Bronchial smooth muscle cell (primary cell): ENCODE results near the gene TDRD9. TPM values are rescaled to one million over a fixed set of nuclear protein-coding genes. Genes with fewer than 3 reads are reported as not detected.

Source experiments
- total RNA-seq: library from RNA; depleted of rRNA; stranded (reverse); fragments of >200 nt; gene quantifications from 2 replicates; pipeline ENCODE4 v1.2.1, GENCODE V29; 2014

Gene TDRD9
- 0.47 and 1.6 TPM in 2 replicates for total RNA-seq

GRCh38 chr14:103928011-103928890 lies at the start of gene TDRD9:
TDRD9 (plus strand) TSS chr14:103928456; CDS start chr14:103928510, 54 bp downstream.

DNA sequence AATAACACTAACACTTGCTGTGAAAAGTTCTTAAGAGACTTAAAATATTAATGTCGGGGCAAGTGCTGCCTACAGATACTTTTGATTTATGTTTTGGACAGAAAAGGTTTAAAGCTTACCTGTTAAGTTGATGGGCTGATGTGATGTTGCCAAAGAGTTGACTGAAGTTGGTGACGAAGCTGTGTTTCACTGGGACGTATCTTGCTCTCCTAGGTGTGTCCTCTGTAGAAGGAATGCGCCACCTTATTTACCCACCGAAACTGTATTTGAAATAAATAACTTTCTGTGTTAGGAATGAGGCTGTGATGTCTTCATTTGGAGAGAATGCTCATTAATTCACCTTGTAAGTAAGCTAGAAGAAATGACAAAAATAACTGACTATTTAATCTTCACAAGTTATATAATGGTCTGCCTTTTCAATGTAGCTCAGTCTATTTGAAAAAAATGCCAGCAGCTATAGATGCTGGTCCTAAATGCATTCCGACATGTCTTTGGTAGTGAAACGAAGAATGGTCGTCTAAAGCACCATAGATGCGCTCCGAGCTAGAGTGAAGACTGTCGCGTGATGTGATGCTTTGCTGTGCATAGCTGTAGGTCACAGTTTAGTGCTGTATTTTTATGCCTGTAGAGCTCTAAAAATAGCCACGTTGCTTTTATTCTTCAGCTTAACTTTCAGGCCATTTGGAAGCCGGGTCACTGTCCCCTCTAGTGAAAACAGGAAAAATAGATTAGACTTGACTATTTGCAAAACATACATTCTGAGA lies 13.9 kb downstream of the TDRD9 start, which contains the start of gene RD3L:
Gene RD3L, minus strand, starts transcription at position 557 of the 764 bp plus-strand sequence. CDS start 834 bp downstream, outside the sequence.

DNA sequence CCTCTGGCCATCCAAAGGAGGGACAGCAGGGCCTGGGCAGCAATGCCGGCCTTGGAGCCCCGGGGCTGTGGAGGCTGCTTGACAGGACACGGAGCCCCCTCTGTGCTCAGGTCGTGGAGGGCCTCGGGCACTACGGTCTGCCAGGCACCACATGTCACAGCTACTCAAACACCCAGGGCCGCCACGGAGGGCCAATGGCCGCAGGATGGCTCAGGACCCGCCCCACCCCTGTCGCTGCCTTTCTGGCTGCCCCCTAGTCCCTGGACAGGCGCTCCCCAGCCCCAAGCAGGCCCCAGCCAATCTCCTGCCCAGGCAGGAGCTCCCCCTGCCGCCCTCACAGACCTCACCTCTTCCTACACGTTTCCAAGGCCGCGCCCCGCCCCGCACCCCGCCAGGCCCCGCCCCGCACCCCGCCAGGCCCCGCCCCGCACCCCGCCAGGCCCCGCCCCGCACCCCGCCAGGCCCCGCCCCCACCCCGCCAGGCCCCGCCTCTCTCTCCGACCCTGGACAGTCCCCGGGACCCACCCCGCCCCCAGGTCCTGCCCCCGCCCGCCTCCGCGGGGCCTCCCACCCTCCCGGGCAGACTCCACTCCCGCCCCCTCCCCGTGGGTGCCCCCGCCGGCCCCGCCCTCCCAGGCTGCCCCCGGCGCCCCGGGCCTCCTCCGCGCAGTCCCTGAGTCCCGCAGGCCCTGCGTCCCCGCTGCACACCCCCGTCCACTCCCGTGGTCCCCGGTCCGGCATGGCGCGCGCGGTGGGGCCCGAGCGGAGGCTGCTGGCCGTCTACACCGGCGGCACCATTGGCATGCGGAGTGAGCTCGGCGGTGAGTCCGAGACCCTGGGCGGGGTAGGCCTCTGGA lies 157.0 kb downstream of the TDRD9 start, which contains the start of gene ASPG:
Gene ASPG, plus strand, starts transcription at position 669 of the 857 bp plus-strand sequence. Its CDS starts 71 bp downstream, at position 740.

Other genes starting within 250 kb of the TDRD9 start
- gene XRCC3, start 213.0 kb upstream of the TDRD9 start, total RNA-seq: 3.2 and 5.0 TPM in 2 replicates
- gene ZFYVE21, start 212.6 kb upstream of the TDRD9 start, total RNA-seq: 70.8 and 81.3 TPM in 2 replicates
- 1.8 and 2.2 TPM in 2 replicates for gene PPP1R13B, start 80.9 kb upstream of the TDRD9 start, total RNA-seq
- not detected in 2 replicates for gene RD3L, start 14.1 kb downstream of the TDRD9 start, total RNA-seq
- gene ASPG, start 157.2 kb downstream of the TDRD9 start, total RNA-seq: not detected in 2 replicates
- under 0.01 TPM in 1 of 2 replicates, not detected in the other for gene KIF26A, start 210.1 kb downstream of the TDRD9 start, total RNA-seq